ENCODE results near the gene RAD51B. TPM values are rescaled to one million over a fixed set of nuclear protein-coding genes. Genes with fewer than 3 reads are reported as not detected.

RAD51B gene
- total RNA-seq, 4 donors from 2014 or later: 5.0 to 31.8 (median 20.6) TPM

DNA sequence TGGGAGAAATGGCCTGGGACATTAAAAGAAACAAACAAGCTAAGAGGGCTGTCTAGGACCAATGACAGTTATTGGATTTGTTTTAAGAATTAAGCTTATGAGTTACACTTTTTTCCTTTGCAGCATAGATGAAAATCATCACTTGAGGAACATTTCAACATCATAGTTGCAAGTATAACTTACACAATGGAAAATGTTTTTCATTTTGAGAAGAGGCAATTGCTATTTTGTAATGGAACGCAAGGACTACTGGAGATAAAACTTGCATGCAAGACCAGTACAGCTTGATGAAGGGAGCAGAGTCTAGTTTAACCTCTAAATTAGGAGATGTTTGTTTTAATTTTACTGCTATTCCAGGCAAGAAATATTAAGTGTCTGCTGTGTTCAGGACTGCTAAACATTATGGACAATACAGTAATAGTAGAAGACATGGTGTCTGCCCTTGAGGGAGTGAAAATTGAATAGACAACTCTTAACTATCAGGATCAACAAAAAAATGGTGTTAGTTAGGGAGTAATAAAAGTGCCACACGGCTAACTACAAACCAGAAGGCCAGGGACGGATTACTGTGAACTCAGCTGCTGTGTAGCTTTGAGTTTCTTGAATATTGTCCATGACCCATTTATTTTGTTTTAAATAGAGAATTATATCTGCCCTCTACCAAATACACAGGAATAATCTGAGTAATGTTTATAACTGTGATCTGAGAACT is 374.5 kb downstream of the RAD51B start:
- intact Hi-C loops (cut with DNase I; ENCODE audit: low total_unique reads): loop anchor here (5.0 kb wide), 1 partner anchor 157 kb away; no protein-coding TSS in a partner anchor
- peaks cover 5 to 70% (median 41%) of the 10 kb centered on the region in 4 donors for H3K4me1 ChIP-seq
- DNase-seq: no peak

DNA sequence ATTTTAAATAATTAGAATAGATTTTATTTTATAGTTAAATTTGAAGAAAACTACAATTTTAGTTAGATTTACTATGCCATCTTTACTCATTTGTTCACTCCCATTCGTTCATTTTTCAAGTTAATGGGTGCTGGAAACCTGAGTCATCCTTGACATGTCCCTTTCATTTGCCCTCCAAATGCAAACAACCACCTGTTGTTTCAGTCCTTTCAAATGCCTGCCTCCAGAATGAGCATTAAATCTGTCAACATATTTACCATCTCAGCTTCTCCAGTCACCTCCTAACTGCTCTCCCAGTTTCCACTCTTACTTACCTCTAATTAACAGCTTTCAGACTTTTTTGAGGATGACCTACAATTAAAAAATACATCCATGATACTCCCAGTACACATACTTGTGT is 375.5 kb downstream of the RAD51B start:
- H3K27me3 ChIP-seq: no peaks in the 10 kb centered on the region
- intact Hi-C loops (cut with DNase I; ENCODE audit: low total_unique reads): no loop called here
- H3K9me3 ChIP-seq: no peaks in the 10 kb centered on the region
- no peaks in the 10 kb centered on the region for H3K36me3 ChIP-seq
- peak in 2 of 3 donors; percentile 18 to 38 for TF ChIP-seq POLR2AphosphoS5 (IDR thresholded peaks at IDR 0.05)
- TF ChIP-seq, protein P1, sequence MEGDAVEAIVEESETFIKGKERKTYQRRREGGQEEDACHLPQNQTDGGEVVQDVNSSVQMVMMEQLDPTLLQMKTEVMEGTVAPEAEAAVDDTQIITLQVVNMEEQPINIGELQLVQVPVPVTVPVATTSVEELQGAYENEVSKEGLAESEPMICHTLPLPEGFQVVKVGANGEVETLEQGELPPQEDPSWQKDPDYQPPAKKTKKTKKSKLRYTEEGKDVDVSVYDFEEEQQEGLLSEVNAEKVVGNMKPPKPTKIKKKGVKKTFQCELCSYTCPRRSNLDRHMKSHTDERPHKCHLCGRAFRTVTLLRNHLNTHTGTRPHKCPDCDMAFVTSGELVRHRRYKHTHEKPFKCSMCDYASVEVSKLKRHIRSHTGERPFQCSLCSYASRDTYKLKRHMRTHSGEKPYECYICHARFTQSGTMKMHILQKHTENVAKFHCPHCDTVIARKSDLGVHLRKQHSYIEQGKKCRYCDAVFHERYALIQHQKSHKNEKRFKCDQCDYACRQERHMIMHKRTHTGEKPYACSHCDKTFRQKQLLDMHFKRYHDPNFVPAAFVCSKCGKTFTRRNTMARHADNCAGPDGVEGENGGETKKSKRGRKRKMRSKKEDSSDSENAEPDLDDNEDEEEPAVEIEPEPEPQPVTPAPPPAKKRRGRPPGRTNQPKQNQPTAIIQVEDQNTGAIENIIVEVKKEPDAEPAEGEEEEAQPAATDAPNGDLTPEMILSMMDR (IDR thresholded peaks at IDR 0.05): no peak
- TF ChIP-seq EP300 (IDR thresholded peaks at IDR 0.05; ENCODE audit: low read depth): no peak
- no peak for TF ChIP-seq POLR2A (IDR thresholded peaks at IDR 0.05)
- in situ Hi-C loops (cut with MboI; ENCODE audit: low pct_ligation_motif_present in 1 of 4, low pct_unique_long_range_greater_than_20kb in 1 of 4, low sequenced_read_pairs in 3 of 4): no loop called here
- DNase-seq: no peak
- H3K4me1 ChIP-seq: peaks cover 6 to 76% (median 49%) of the 10 kb centered on the region in 4 donors
- WGBS, 2 donors (ENCODE audit: low coverage in 1 of 2): 23 to 48% methylated on average over 1 of the region's 1 CpG
- no peak overlapping the region for H3K4me3 ChIP-seq
- H3K27ac ChIP-seq: peak overlapping the region; percentile 71 to 84 (median 77)

More for the DNA sequence above, 374.5 kb downstream of the RAD51B start:
- in situ Hi-C loops (cut with MboI; ENCODE audit: low pct_ligation_motif_present in 1 of 4, low pct_unique_long_range_greater_than_20kb in 1 of 4, low sequenced_read_pairs in 3 of 4): no loop called here
- Histone ChIP-seq H3K4me3 (no peak overlapping the region), H3K9me3 (no peaks in the 10 kb centered on the region), H3K27me3 (no peaks in the 10 kb centered on the region), H3K36me3 (no peaks in the 10 kb centered on the region), H3K27ac (peak overlapping the region; percentile 71 to 84 (median 77))
- TF ChIP-seq, protein P1 (IDR thresholded peaks at IDR 0.05): peak in 1 of 5 experiments; percentile 17
- no peak for TF ChIP-seq POLR2A (IDR thresholded peaks at IDR 0.05)
- peak; percentile 84 for TF ChIP-seq EP300 (IDR thresholded peaks at IDR 0.05; ENCODE audit: low read depth)
- peak; percentile 74 to 77 (median 75) for TF ChIP-seq POLR2AphosphoS5 (IDR thresholded peaks at IDR 0.05)
- 47 to 63% methylated on average over 3 of the region's 3 CpGs for WGBS, 2 donors (ENCODE audit: low coverage in 1 of 2)

DNA sequence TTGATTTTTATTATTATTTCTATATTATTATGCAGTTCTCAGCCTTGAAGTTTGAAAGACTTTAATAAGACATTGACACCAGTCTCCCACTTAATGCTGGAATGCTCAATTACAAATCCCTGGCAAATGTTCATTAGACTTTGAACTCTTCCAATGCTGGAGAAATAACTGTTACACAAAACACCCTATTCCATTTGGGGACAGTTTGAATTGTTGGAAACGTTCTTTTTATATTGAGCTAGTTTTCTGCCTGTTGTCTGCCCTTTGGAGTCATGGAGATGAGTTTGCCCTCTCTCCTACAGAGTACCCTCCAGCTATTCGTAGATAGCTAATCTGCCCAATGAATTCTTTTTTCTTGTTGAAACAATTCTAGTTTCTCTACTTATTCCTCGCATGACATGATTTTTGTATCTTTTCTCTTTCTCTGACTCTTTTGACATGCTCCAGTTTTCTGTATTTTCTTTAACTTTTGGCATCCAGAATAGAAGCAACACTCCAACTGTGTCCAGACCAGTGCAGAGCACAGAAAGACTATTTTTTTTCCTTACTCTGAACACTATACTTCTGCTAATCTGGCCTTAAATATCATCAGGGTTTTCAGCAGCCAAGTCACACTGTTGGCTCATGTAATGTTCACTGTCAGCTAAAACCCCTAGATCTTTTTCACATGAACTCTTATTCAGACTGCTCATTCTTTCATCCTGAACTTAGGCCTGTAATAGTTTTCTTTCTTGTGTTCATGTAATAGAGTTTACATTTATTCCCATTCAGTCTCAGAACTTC is 379.3 kb downstream of the RAD51B start:
- no peak overlapping the region for H3K4me3 ChIP-seq
- H3K36me3 ChIP-seq: no peaks in the 10 kb centered on the region
- peak overlapping the region; percentile 51 to 79 (median 66) for H3K27ac ChIP-seq
- no peaks in the 10 kb centered on the region for H3K9me3 ChIP-seq
- TF ChIP-seq POLR2AphosphoS5 (IDR thresholded peaks at IDR 0.05): no peak
- TF ChIP-seq, protein P1 (IDR thresholded peaks at IDR 0.05): no peak
- TF ChIP-seq POLR2A (IDR thresholded peaks at IDR 0.05): no peak
- TF ChIP-seq EP300 (IDR thresholded peaks at IDR 0.05; ENCODE audit: low read depth): no peak
- H3K4me1 ChIP-seq: peaks cover 6 to 44% (median 26%) of the 10 kb centered on the region in 4 donors
- DNase-seq: no peak
- in situ Hi-C loops (cut with MboI; ENCODE audit: low pct_ligation_motif_present in 1 of 4, low pct_unique_long_range_greater_than_20kb in 1 of 4, low sequenced_read_pairs in 3 of 4) (no loop called here), intact Hi-C loops (cut with DNase I; ENCODE audit: low total_unique reads) (no loop called here)
- WGBS, 2 donors (ENCODE audit: low coverage in 1 of 2): 65 to 73% methylated on average over 3 of the region's 3 CpGs
- H3K27me3 ChIP-seq: no peaks in the 10 kb centered on the region

DNA sequence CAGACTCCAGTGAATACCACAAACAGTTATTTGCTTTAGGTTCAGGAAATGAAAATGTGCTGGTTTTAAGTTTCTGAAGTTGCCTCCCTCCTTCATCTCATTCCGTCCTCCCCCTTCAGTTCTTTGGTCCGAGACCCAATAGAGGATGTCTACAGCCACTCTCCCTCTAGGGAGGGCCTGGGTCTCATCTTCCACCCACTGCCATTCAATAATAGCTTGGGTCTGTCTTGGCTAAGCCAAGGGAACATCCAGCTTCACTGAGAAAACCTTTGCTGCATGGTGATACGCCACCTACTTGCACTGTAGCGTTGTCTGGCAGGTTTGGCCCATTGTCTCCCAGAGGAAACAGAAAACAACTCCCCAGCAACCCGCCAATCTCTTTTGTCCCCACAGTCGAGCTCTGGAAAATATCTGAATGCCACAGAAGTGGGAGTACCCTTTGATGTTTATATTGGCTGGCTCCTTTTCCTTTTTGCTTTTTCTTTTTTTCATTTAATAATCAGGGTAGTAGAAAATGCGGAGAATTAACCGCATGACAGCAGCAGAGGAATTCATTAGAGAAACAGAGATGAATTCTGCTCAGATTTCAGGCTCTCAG is 380.1 kb downstream of the RAD51B start:
- Histone ChIP-seq H3K9me3 (no peaks in the 10 kb centered on the region), H3K36me3 (no peaks in the 10 kb centered on the region), H3K4me1 (peaks cover 6 to 42% (median 24%) of the 10 kb centered on the region in 4 donors), H3K27ac (peak overlapping the region; percentile 51 to 79 (median 66)), H3K27me3 (no peaks in the 10 kb centered on the region), H3K4me3 (no peak overlapping the region)
- 64 to 70% methylated on average over 8 of the region's 8 CpGs for WGBS, 2 donors (ENCODE audit: low coverage in 1 of 2)
- intact Hi-C loops (cut with DNase I; ENCODE audit: low total_unique reads) (no loop called here), in situ Hi-C loops (cut with MboI; ENCODE audit: low pct_ligation_motif_present in 1 of 4, low pct_unique_long_range_greater_than_20kb in 1 of 4, low sequenced_read_pairs in 3 of 4) (no loop called here)
- TF ChIP-seq EP300 (IDR thresholded peaks at IDR 0.05; ENCODE audit: low read depth) (no peak), POLR2AphosphoS5 (IDR thresholded peaks at IDR 0.05) (peak in 1 of 3 donors; percentile 58)
- TF ChIP-seq, protein P1 (IDR thresholded peaks at IDR 0.05): no peak
- DNase-seq: no peak
